ENCODE data around the gene TTLL11.

GRCh38 chr9:121811751-121812150, 281.4 kb downstream of the TTLL11 start:
- TF ChIP-seq POLR2A (IDR thresholded peaks at IDR 0.05; ENCODE audit: low read length) (no peak), GATA1 (IDR thresholded peaks at IDR 0.05; ENCODE audit: low read depth, low read length) (no peak)
